IMR-90 (cell line): Measurements from ENCODE around the gene MOV10. TPM values are rescaled to one million over a fixed set of nuclear protein-coding genes. Genes with fewer than 3 reads are reported as not detected.

ENCODE experiments used
- ATAC-seq: fragments of 200-7000 bp; cut with Tn5 transposase; 2 replicates; pipeline ENCODE4 v1.9.1; 2020; ENCODE audit warnings: low read depth, mild to moderate bottlenecking, moderate library complexity
- BruUV-seq: library from RNA; stranded (reverse); fragments of 400-500 nt; replicated peaks from 2 replicates; lab custom pipeline; 2021; lab: Mats Ljungman, UMichigan
- CTCF ChIA-PET: fragments of 300-600 bp; formaldehyde crosslinking; extraction: SDS; loops from one replicate; lab custom pipeline; 2021; ENCODE audit warnings: antibody characterized with exemption; lab: Yijun Ruan, JAX
- POLR2A ChIA-PET: fragments of 300-600 bp; sonication (Branson Sonifier 250); formaldehyde crosslinking; loops from one replicate; lab custom pipeline; 2022; ENCODE audit warnings: antibody characterized with exemption; ENCODE audit not compliant: unreplicated experiment; lab: Charles Lee
- DNase-seq: peaks from one replicate; pipeline ENCODE4 v3.0.0; 2013
- H2AFZ ChIP-seq: replicated peaks from 2 replicates; pipeline ENCODE3; 2013; ENCODE audit warnings: low read length, mild to moderate bottlenecking; ENCODE audit not compliant: poor library complexity
- H2AK5ac ChIP-seq: 2 replicates; pipeline ENCODE4 v1.6.1; 2013; ENCODE audit warnings: low read depth, low read length, inconsistent platforms
- H2AK9ac ChIP-seq: replicated peaks from 2 replicates; pipeline ENCODE3; 2013; ENCODE audit warnings: mild to moderate bottlenecking, low read depth, low read length, moderate library complexity; ENCODE audit not compliant: poor library complexity
- H2BK120ac ChIP-seq: 2 replicates; pipeline ENCODE4 v1.6.1; 2013; ENCODE audit warnings: low read depth, low read length, inconsistent platforms
- H2BK15ac ChIP-seq: 3 replicates; pipeline ENCODE4 v1.6.1; 2013; ENCODE audit warnings: low read depth, low read length, inconsistent platforms
- H2BK20ac ChIP-seq: 2 replicates; pipeline ENCODE4 v1.6.1; 2013; ENCODE audit warnings: low read depth, mild to moderate bottlenecking, inconsistent platforms, low read length, moderate library complexity
- H2BK5ac ChIP-seq: 2 replicates; pipeline ENCODE4 v1.6.1; 2013; ENCODE audit warnings: mild to moderate bottlenecking, low read depth, low read length, inconsistent platforms; ENCODE audit not compliant: poor library complexity, severe bottlenecking
- H3K14ac ChIP-seq: replicated peaks from 2 replicates; pipeline ENCODE4 v1.6.1; 2013; ENCODE audit warnings: low read depth, low read length, inconsistent platforms
- H3K18ac ChIP-seq: 2 replicates; pipeline ENCODE4 v1.6.1; 2013; ENCODE audit warnings: low read depth, low read length, control low read depth
- H3K23ac ChIP-seq: 2 replicates; pipeline ENCODE4 v1.6.1; 2013; ENCODE audit warnings: low read depth, low read length, inconsistent platforms
- H3K27ac ChIP-seq: 2 replicates; pipeline ENCODE4 v1.5.1; 2013; ENCODE audit warnings: mild to moderate bottlenecking, control low read depth, low read length; ENCODE audit not compliant: insufficient read depth
- H3K27me3 ChIP-seq: 2 replicates; pipeline ENCODE4 v1.6.1; 2013; ENCODE audit warnings: low read length; ENCODE audit not compliant: control insufficient read depth, insufficient read depth
- H3K36me3 ChIP-seq: 2 replicates; pipeline ENCODE4 v1.6.1; 2013; ENCODE audit warnings: low read length, mixed read lengths; ENCODE audit not compliant: control insufficient read depth, insufficient read depth
- H3K4ac ChIP-seq: 2 replicates; pipeline ENCODE4 v1.6.1; 2013; ENCODE audit warnings: low read depth, low read length, inconsistent platforms
- H3K4me1 ChIP-seq: 2 replicates; pipeline ENCODE4 v1.6.1; 2013; ENCODE audit warnings: low read length, mixed read lengths; ENCODE audit not compliant: control insufficient read depth, insufficient read depth
- H3K4me2 ChIP-seq: 2 replicates; pipeline ENCODE4 v1.6.1; 2013; ENCODE audit warnings: low read depth, mild to moderate bottlenecking, control low read depth, low read length, moderate library complexity
- H3K4me3 ChIP-seq: 2 replicates; pipeline ENCODE4 v1.5.1; 2013; ENCODE audit warnings: low read depth, mild to moderate bottlenecking, control low read depth, low read length, moderate library complexity; ENCODE audit not compliant: insufficient read depth
- H3K56ac ChIP-seq: 2 replicates; pipeline ENCODE4 v1.6.1; 2013; ENCODE audit warnings: low read length, inconsistent platforms; ENCODE audit not compliant: insufficient read depth; ENCODE audit errors: extremely low read depth
- H3K79me1 ChIP-seq, 2 experiments: 2 replicates each; pipeline ENCODE4 v1.6.1; 2013; ENCODE audit warnings: low read length in 2 of 2, inconsistent platforms in 1 of 2, low read depth in 1 of 2
- H3K9ac ChIP-seq: 2 replicates; pipeline ENCODE4 v1.6.1; 2013; ENCODE audit warnings: low read depth, low read length, control low read depth
- H3K9me1 ChIP-seq: 2 replicates; pipeline ENCODE4 v1.6.1; 2013; ENCODE audit warnings: low read length, inconsistent platforms; ENCODE audit not compliant: insufficient read depth
- H3K9me3 ChIP-seq: 2 replicates; pipeline ENCODE4 v1.6.1; 2013; ENCODE audit warnings: low read length; ENCODE audit not compliant: control insufficient read depth, insufficient read depth
- H4K20me1 ChIP-seq: 2 replicates; pipeline ENCODE4 v1.6.1; 2013; ENCODE audit warnings: low read length, inconsistent platforms; ENCODE audit not compliant: insufficient read depth
- H4K5ac ChIP-seq: 2 replicates; pipeline ENCODE4 v1.6.1; 2013; ENCODE audit warnings: mild to moderate bottlenecking, low read depth, low read length, control low read depth
- H4K8ac ChIP-seq, 2 experiments: 2 replicates each; pipeline ENCODE4 v1.6.1; 2013; ENCODE audit warnings: low read depth in 2 of 2, low read length in 2 of 2, control low read depth in 1 of 2, inconsistent platforms in 1 of 2
- H4K91ac ChIP-seq: 2 replicates; pipeline ENCODE4 v1.6.1; 2013; ENCODE audit warnings: low read depth, low read length, inconsistent platforms; ENCODE audit not compliant: insufficient read depth
- CTCF ChIP-seq: conservative IDR thresholded peaks from 2 replicates; pipeline ENCODE4 v1.5.1; 2012; ENCODE audit warnings: mild to moderate bottlenecking, low read depth, low read length, improper control_type of control experiment
- ELK1 ChIP-seq: fragments of 150-350 bp; IDR thresholded peaks from 2 replicates; pipeline ENCODE4 v1.6.1; 2016; ENCODE audit warnings: low read depth, mild to moderate bottlenecking, low read length, moderate library complexity, borderline replicate concordance
- FOS ChIP-seq: fragments of 150-350 bp; IDR thresholded peaks from 2 replicates; pipeline ENCODE4 v1.6.1; 2016; ENCODE audit warnings: low read depth, low read length
- MAFK ChIP-seq: IDR thresholded peaks from 2 replicates; pipeline ENCODE4 v1.6.1; 2012; ENCODE audit warnings: low read depth, low read length, improper control_type of control experiment
- MAZ ChIP-seq: IDR thresholded peaks from 2 replicates; pipeline ENCODE4 v1.6.1; 2012; ENCODE audit warnings: low read depth, mild to moderate bottlenecking, low read length, improper control_type of control experiment, moderate library complexity, borderline replicate concordance
- NFE2L2 ChIP-seq: fragments of 150-350 bp; IDR thresholded peaks from 2 replicates; pipeline ENCODE4 v1.6.1; 2016; ENCODE audit warnings: low read depth, mild to moderate bottlenecking, low read length
- POLR2A ChIP-seq: IDR thresholded peaks from 2 replicates; pipeline ENCODE4 v1.6.1; 2012; ENCODE audit warnings: mild to moderate bottlenecking, low read depth, low read length
- RAD21 ChIP-seq: IDR thresholded peaks from 2 replicates; pipeline ENCODE4 v1.6.1; 2012; ENCODE audit warnings: low read length, improper control_type of control experiment
- SMC3 ChIP-seq: fragments of 150-350 bp; IDR thresholded peaks from 2 replicates; pipeline ENCODE4 v1.6.1; 2016; ENCODE audit warnings: low read depth, mild to moderate bottlenecking, antibody characterized with exemption, low read length, moderate library complexity
- USF2 ChIP-seq: fragments of 150-350 bp; IDR thresholded peaks from 2 replicates; pipeline ENCODE4 v1.6.1; 2017; ENCODE audit warnings: mild to moderate bottlenecking, antibody characterized with exemption, low read length, low read depth
- WGBS, 2 experiments: methylation state at CpG; one replicate each; pipeline versions ENCODE4 v1.1.5 to v1.1.7; 2013; ENCODE audit warnings: missing lambda C conversion rate in 2 of 2; ENCODE audit not compliant: insufficient read length in 1 of 2; ENCODE audit errors: extremely low coverage in 2 of 2; 5-methylcytosine and 5-hydroxymethylcytosine counted together
- dilution Hi-C: fragments of 300-500 bp; cut with HindIII; formaldehyde crosslinking; loops from one replicate; pipeline ENCODE4 v1.14.3; 2018; ENCODE audit warnings: low sequenced_read_pairs; ENCODE audit not compliant: unreplicated experiment
- in situ Hi-C: fragments of 300-500 bp; cut with MboI; formaldehyde crosslinking; loops from 3 replicates; pipeline ENCODE4 v1.14.3; 2019; ENCODE audit warnings: low sequenced_read_pairs, inconsistent platforms, mixed read lengths
- intact Hi-C: fragments of 100-400 bp; cut with micrococcal nuclease; formaldehyde crosslinking; loops from 2 replicates; pipeline ENCODE4 v1.10.0; 2022
- polyA plus RNA-seq, 3 experiments: library from polyadenylated mRNA; depleted of rRNA; stranded (reverse); fragments of >200 nt; gene quantifications; 2 replicates each; pipeline ENCODE4 v1.2.3, GENCODE V29; 2012; ENCODE audit warnings: low replicate concordance in 1 of 3
- total RNA-seq: library from RNA; depleted of rRNA; stranded (reverse); fragments of >200 nt; gene quantifications from 2 replicates; pipeline ENCODE4 v1.2.3, GENCODE V29; 2012

MOV10 gene
- total and polyA plus RNA-seq, 2 of the 4 experiments (the other 2 are of a cell fraction): 36.7 to 103 TPM

GRCh38 chr1:112707221-112708001, 33.0 kb downstream of the MOV10 start:
- Histone ChIP-seq H3K79me1 (peaks cover 4 to 38% of the 10 kb centered on the region in 2 experiments; a peak in 3 of 4 replicates), H3K4me1 (peaks cover 13% of the 10 kb centered on the region), H3K4ac (peak overlapping the region; percentile 79), H3K56ac (peak overlapping the region; percentile 41; the same call in 1 of the 2 replicates), H2AK9ac (peak overlapping the region; percentile 7), H3K9me1 (peaks cover 7% of the 10 kb centered on the region; the same call in 1 of the 2 replicates), H4K91ac (peak overlapping the region; percentile 75), H3K27me3 (no peaks in the 10 kb centered on the region; the same call in 1 of the 2 replicates), H3K18ac (no peak overlapping the region), H3K23ac (peak overlapping the region; percentile 13), H3K4me2 (peak overlapping the region; percentile 79), H3K27ac (peak overlapping the region; percentile 81), H3K9ac (peak overlapping the region; percentile 71), H2AK5ac (peak overlapping the region; percentile 44; the same call in 1 of the 2 replicates), H2AFZ (peak overlapping the region; percentile 97), H4K20me1 (peaks cover 33% of the 10 kb centered on the region), H3K36me3 (peaks cover 10% of the 10 kb centered on the region), H2BK15ac (no peak overlapping the region; the same call in 2 of the 3 replicates), H4K8ac (peak overlapping the region; percentile 65 to 78; a peak in 3 of 4 replicates), H3K9me3 (no peaks in the 10 kb centered on the region), H4K5ac (peak overlapping the region; percentile 15; the same call in 1 of the 2 replicates), H3K14ac (peak overlapping the region; percentile 65; the same call in 1 of the 2 replicates), H2BK5ac (peak overlapping the region; percentile 85), H3K4me3 (peak overlapping the region; percentile 84), H2BK20ac (no peak overlapping the region), H2BK120ac (peak overlapping the region; percentile 87)
- POLR2A ChIA-PET: interaction anchor here (0.6 kb wide), 1 partner anchor 31 kb away, joined by 3 read pairs; no protein-coding TSS in a partner anchor
- peak; percentile 85 for DNase-seq
- TF ChIP-seq MAFK (no peak), NFE2L2 (no peak), MAZ (peak; percentile 52; the same call in 1 of the 2 replicates), ELK1 (no peak), POLR2A (no peak), RAD21 (peak; percentile 85), FOS (no peak), SMC3 (peak; percentile 75), USF2 (no peak), CTCF (peak; percentile 93)
- dilution Hi-C loops: no loop called here
- CTCF ChIA-PET: interaction anchor here (0.7 to 2.1 kb wide), 4 partner anchors 33 to 319 kb away, joined by 3 to 8 read pairs (median 4); partner anchors contain the start of gene MOV10
- ATAC-seq: peak; percentile 75
- intact Hi-C loops: loop anchor here (1.0 to 10.0 kb wide), 5 partner anchors 88 to 316 kb away; partner anchors contain the start of genes CAPZA1 and ST7L
- in situ Hi-C loops: loop anchor here (5.0 to 25.0 kb wide), 3 partner anchors 203 to 980 kb away; partner anchors contain the start of gene WNT2B
- BruUV-seq: no TSS peak
- WGBS, 2 experiments: 6% methylated on average over 12 of the region's 42 CpGs; no CpG with 5 or more reads in 1 of the 2 experiments
